ENCODE measurements around the gene OPCML.

Gene OPCML

DNA sequence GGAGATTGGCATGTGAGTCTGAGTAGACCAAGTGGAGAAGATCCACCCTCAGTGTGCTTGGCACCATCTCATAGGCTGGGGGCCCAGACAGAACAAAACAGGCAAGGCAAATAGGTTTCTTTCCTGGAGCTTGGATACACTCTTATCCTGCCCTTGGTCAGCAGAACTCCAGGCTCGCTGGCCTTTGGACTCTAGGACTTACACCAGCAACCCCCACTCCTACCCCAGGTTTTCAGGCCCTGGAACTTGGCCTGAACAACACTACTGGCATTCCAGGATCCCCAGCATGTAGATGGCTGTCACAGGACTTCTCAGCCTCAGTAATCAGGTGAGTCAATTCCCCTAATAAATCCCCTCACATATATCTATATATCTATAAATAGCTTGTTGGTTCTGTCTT is 637.7 kb downstream of the OPCML start:
- no peak for DNase-seq (ENCODE audit: low spot score)

GRCh38 chr11:132892876-132893275 is 639.4 kb downstream of the OPCML start:
- no peak for DNase-seq (ENCODE audit: low spot score)

GRCh38 chr11:132888226-132888625 is 644.1 kb downstream of the OPCML start:
- DNase-seq (ENCODE audit: low spot score) = no peak

- DNase-seq (ENCODE audit: low spot score) = no peak
These were observed 646.0 kb downstream of the OPCML start for GRCh38 chr11:132886335-132886734.

- DNase-seq (ENCODE audit: low spot score) = no peak
These were observed 649.1 kb downstream of the OPCML start for GRCh38 chr11:132883241-132883640.

DNA sequence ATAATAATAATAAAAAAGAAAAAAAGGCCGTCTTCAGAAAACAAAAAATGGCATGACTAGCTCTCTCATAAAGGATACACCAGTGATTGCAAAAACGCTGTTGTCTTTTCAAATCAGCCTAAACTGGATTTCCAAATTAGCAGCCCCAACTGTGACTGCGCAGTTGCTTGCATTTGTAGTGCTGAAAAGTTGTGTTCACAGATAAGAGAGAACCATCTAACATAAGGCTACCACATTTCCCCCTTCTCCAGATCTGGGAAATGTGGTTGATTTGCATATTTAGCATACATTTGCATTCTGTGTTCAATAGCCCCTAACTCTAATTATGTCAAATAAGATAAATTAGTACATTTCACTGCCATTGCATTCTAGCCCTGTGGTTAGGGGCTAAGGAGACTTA is 650.7 kb downstream of the OPCML start:
- no peak for DNase-seq (ENCODE audit: low spot score)

DNA sequence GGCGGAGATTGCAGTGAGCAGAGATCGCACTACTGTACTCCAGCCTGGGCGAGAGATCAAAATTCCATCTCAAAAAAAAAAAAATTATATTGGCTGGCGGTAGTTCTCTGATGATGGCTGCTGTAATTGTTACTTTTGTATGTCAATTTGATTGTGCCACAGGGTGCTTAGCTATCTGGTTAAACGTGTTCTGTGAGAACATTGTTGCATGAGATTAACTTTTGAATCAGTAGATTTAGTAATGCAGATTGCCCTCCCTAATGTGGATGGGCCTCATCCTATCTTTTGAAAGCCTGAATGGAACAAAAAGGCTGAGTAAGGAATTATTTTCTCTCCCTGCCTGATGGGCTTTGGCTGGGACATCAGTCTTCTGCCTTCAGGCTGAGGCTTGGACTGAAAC is 654.2 kb downstream of the OPCML start:
- no peak for DNase-seq (ENCODE audit: low spot score)

GRCh38 chr11:132876705-132877104 is 655.6 kb downstream of the OPCML start:
- no peak for DNase-seq (ENCODE audit: low spot score)

- DNase-seq (ENCODE audit: low spot score) = no peak
These were observed 656.1 kb downstream of the OPCML start for GRCh38 chr11:132876239-132876638.

DNA sequence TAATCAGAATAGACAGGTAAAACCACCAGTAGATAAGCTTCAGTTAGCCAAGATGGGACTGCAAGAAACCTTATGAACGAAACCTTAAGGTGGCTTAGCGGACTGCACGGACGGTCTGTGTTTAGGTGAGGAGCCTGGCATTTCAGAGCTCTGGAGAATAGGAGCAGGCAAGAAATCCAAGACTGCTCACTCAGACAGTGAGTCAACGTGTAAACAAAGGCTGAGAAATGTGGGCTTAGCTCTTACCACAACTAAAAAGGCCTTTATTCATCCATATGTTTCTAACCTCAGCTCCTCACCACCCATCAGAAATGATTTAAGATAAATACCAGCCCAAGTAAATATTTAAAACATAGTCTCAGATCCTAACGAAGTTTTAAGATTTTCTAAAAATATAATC is 657.7 kb downstream of the OPCML start:
- no peak for DNase-seq (ENCODE audit: low spot score)

DNA sequence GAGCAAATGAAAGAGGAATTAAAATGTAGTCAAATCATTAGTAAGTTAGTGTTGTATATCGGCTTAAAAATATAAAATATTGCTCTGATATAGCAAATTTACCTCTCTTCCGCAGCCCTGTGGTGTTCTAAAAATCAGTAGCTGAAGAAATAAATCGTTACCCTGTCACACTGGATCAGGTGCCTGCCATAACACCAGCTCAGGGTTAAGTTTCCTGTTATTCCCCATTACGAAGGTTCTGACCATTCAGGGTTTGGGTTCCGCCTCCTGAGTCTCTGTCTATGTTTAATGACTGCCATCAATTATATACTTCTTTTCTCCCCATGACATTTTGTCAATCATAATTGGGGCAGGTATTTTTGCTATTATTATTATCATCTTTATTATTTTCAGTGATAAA is 658.5 kb downstream of the OPCML start:
- DNase-seq (ENCODE audit: low spot score) = no peak

- no peak for DNase-seq (ENCODE audit: low spot score)
These were observed 660.1 kb downstream of the OPCML start for GRCh38 chr11:132872211-132872610.

GRCh38 chr11:132866783-132867545 is 665.3 kb downstream of the OPCML start:
- DNase-seq (ENCODE audit: low spot score) = no peak

GRCh38 chr11:132865623-132866022 is 666.7 kb downstream of the OPCML start:
- DNase-seq (ENCODE audit: low spot score) = no peak

DNA sequence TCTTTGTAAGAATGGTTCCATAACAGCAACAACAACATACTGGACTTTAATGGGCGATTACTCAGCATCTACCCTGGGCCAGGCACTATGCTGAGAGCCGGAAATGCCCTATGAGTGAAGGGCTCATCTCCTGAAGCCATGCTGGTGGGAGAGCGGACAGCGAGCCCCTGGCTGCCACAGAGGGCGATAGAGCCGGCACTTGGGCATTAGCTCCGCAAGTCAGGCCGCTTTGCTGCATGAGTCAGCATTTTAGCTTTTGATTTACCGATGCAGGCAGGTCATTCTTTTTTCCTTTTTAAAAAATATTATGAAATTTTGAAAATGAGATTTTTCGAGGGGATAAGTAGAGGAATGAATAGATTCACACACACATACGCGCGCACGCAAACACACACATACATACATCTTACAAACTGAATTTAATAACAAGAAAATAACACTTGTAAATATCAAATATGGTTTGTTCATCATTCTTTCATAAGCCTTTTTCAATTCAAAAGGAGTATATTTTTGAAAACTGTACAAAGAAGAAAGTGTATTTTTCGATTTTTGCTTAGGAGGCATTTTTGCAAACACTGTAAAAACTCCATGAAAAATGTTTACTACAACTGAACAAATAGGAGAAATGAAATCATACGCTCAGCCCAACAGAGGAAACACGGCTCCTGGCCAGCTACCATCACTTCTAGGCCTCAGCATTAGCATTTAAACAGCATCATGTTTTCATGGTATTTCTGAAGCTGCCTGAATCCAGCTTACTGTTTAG is 667.3 kb downstream of the OPCML start:
- no peak for DNase-seq (ENCODE audit: low spot score)

DNA sequence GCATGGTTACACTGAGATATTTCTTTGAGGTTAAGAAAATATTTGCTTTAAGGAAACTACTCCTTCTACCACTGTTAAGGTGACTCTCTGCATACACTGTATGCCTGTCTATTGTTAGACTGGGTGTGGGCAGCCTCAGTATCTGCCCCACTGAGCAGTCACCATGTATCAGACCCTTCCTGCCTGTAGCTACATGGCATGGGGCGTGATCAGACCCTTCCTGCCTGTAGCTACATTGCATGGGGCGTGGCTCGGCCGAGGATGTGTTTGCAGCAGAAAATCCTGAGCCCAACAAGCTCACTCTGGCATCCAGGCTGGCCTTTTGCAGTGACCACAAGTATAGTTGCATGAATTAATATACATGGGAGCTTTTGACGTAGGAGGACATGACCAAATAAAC is 669.4 kb downstream of the OPCML start:
- DNase-seq (ENCODE audit: low spot score) = no peak

DNA sequence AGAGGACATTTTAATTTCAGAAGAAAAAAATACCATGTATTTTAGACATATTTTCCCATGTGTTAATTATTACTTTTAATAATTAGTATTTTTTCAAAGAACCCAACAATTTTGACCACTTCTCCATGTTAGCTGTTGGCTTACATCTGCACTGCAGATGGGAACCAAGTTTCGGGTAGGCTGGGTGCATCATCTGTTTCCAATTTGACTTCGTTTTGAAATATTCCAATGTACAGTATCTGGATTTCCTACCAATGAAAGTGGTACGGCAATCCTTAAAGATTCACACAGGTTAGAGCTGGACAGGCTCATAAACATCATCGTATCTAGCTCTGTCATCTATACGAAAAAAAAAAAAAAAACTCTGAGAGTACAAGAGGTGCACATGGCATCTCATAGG is 670.2 kb downstream of the OPCML start:
- DNase-seq (ENCODE audit: low spot score) = no peak

GRCh38 chr11:132859306-132859705 is 673.0 kb downstream of the OPCML start:
- DNase-seq (ENCODE audit: low spot score) = no peak

- no peak for DNase-seq (ENCODE audit: low spot score)
These were observed 674.1 kb downstream of the OPCML start for GRCh38 chr11:132858223-132858622.

DNA sequence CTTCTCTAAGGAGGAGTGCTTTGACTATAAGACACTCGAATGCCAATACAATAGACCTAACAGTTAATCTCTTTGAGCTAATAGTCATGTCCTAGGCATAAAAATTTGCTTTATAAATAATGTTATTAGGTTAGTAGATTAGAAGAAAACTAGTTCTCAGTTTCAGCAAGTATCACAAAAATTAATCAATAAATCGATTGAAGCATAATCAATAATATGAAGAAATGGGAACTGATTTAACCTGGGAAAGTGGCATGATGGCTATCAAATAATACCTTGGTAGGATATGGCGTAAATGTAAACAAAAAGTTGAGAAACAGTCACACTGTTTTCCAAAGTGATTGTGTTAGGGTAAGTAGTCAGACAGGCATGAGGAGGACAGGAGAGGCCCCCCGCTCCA is 676.3 kb downstream of the OPCML start:
- no peak for DNase-seq (ENCODE audit: low spot score)

DNA sequence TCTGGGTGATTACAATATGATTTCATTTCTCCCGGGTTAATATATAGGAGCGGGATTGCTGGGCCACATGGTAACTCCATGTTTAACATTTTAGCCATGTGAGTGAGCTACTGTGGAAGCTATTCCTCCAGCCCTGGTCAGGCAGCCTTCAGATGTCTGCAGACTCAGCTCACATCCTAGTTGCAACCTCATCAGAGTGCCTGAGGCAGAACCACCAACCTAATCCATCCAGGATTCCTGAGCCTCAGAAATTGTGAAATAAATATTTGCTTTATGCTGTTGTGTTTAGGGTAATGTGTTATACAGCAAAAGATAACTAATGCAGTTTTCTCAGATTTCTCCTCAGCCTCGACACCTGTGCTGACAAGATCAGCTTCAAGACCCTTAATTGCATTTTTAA is 676.8 kb downstream of the OPCML start:
- no peak for DNase-seq (ENCODE audit: low spot score)

DNA sequence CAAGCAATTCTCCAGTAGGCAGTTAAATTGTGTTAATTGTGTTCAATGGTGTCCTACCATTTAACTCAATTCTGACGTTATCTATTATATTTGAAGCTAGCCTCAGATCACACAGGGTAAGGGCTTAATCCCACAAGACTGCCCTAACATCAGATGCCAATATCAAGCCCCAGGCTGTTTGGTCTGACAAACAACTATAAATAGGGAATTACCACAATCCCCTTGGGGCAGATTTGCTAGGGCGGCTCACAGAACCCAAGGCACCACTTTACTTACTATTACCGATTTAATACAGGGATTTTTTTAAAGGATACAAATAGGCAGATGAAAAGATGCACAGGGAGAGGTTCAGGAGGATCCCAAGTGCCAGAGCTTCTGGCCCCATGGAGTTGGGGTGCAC is 678.4 kb downstream of the OPCML start:
- DNase-seq (ENCODE audit: low spot score) = no peak

DNA sequence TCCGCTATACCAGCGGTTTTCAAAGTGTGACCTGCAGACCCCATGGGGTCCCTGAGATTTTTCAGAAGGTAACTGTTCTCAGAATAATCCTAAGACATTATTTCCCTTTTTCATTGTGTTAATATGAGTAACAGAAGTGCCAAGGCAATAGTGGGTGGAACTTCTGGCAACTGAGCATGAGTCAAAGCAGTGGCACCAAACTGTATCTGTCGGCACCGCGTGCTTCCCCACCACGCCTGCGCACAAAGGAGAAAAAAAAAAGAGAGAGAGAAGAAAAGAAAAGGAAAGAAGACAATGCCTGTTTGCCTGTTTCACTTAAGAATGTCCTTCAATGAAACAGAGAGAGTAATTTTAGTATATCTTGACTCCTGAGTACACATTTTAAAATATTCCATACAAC is 679.9 kb downstream of the OPCML start:
- DNase-seq (ENCODE audit: low spot score) = no peak

DNA sequence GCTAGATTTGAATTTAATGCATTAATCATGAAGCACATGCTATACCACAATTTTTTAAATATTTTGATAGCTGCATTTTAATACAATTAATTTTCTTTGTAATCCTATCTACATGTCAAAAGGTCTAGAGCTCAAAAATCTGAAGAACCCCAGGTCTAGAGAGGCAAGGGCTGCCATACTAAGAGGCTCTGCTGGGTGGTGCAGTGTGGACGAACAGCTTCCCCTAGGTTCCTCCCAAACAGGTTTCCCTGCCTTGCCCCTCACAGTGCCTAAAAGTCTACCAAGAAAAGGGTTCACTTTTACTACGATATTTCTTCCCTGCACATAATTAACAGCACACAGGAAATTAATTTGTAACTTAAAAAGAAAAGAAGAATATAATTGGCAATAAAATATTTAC is 681.1 kb downstream of the OPCML start:
- no peak for DNase-seq (ENCODE audit: low spot score)
